ENCODE measurements around the gene SLC25A24.
"Not testable (repeated sequence)": the region's sequence is repeated elsewhere in the genome, so short reads cannot be mapped to it uniquely, and the experiment has no call there.

Gene SLC25A24

DNA sequence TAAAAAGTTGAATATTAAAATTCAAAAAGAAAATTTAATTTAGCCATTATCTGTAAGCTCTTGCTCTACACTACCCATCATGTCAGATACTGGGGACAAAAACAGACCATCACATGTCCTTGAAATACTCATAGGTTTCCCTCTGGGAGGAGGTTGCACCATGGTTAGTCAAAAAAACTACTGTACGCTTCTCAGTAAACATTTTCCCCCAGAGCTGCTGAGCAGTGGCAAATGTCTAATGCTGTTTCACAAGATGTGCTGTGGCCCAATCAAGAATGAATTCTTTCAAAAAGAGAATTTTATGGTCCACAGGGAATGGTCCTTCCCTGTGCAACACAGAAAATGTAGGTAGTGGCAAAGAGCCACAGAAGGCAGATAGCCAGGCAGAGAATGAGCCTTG lies 6.1 kb downstream of the SLC25A24 start:
- no peak for DNase-seq

DNA sequence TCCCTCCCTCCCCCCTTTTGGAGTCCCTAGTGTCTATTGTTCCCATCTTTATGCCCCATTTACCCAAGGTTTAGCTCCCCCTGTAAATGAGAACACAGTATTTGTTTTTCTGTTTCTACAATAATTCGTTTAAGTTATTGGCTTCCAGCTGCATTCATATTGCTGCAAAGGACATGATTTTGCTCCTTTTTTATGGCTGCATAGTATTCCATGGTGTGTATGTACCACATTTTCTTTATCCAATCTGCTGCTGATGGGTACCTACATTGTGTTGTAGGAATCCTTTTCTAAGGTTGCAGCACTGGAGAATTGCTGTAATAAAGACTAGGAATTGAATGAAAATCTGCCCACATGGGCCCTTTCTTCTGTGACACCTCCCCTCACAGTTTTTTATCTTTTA lies 6.8 kb downstream of the SLC25A24 start:
- DNase-seq, result no peak

DNA sequence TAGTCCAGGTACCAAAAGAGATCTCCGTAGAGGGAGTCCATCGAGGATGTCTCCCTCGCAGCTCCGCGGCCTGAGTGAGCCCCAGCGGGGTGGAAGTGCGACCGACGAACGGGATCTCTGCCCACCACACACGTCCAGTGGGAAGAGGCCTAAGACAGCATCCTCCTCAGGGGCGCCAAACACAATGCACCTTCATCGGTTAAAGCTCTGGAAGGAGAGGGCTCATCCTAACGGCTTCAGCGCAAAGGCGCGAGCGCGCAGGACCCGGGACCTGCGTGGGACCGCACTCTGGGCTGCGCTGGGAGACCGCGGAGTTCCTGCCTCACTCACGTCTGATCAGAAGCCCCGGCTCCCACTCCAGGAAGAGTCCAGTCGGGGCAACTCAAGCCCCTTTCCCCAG lies 7.6 kb downstream of the SLC25A24 start:
- DNase-seq, result no peak

DNA sequence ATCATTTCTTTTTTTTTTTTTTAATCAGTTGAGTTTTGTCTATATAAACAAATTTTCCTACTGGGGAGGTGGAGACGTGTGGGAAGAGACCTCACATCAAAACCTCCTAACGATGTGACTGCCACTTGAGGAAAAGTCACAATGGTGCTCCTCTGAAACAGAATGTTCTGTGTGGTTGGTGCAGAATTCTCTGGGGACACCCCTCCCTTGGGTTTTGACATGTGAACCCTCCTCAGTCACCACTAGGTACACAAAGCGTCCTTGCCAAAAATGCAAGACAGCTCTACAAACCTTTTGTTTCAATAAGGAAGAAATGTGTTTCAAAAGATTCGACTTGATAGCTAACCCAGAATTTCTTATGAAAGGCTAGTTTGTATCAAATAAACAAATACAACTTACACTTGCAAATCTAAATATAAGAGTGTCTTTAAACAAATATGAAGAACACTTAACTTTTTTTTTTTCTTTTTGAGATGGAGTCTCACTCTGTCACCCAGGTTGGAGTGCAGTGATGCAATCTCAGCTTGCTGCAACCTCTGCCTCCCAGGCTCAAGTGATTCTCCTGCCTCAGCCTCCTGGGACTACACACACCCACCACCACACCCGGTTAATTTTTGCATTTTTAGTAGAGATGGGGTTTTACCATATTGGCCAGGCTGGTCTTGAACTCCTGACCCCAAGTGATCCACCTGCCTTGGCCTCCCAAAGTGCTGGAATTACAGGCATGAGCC lies 9.3 kb downstream of the SLC25A24 start:
- no peak for DNase-seq

DNA sequence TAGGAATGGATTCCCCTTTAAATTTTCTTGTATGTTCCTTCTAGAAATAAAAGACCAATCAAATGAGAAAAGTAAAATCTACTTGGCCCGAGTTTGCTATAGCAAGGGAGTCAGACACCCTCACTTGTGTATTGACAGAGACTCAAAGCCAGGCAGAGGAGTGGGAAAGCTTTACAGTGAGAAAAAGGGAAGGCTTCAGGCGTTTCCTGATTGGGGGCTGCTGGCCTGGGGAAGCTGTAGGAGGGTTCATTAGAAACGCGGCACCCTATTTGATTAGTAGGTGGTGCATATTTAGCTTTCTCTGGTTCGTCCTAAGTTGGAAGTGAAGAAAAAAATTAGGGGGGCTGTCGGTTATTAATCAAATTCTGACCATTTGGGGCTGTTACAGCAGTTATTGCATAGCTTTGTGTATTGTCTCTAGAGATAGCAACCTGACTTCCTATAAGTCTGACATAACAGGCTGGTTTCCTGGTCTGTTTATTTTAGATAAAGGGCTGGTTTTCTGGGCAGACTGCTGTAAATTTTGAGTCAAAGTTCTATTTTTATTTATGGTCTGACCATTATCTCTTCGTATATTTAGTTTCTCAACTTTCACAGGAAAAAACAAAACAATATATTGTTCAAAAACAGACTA lies 10.0 kb downstream of the SLC25A24 start:
- DNase-seq, result no peak

DNA sequence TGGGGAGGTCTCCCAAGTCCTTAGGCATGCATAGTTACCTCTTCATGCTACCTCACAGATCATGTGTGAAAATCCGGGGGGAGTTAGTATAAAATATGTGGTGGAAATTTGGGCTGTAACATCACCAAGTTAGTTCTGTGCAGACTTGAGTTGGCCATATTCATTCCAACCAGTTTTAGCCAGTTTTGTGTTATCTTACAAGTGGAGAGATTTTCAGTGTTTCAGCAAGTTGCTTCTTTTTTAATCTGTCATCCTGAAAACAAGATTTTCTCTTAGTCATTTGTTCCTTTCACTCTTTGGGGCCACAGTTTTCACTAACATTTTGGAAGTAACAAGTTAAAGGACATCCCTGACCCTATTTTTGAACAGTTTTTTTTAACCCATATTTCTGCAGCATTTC lies 11.3 kb downstream of the SLC25A24 start:
- no peak for DNase-seq

DNA sequence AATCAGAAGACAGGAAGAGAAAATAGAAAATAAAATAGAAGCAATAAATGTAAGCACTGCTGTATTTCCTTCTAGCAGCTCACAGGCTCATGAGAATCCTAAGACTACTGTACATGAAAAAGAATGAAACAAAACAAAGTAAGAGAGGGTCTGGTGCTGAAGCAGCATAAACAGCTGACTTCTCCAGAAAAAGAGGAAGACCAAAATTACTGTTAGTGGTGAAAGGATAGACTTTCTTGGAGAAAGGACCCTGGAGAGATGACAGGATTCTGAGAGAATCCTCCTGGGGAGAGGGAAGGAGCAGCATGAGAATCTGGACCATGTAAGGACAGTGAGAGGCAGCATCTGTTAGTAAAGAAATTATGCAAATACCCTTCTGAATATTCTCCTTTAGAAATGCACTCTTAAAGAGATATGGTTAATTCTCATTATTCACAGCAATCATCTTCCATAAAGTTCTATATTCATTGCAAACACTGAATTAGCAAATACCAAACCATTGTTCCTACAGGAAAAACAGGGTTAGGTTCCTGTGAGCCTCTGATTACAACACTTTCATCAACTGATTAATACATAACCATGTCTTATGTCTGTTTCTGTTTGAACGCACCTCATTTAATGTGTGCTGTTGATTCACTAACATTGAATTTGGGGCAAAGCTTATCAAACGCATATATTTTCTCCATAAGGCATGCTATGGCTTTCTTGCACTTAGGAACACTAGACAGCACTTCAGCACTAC lies 17.0 kb downstream of the SLC25A24 start:
- no peak for DNase-seq

DNA sequence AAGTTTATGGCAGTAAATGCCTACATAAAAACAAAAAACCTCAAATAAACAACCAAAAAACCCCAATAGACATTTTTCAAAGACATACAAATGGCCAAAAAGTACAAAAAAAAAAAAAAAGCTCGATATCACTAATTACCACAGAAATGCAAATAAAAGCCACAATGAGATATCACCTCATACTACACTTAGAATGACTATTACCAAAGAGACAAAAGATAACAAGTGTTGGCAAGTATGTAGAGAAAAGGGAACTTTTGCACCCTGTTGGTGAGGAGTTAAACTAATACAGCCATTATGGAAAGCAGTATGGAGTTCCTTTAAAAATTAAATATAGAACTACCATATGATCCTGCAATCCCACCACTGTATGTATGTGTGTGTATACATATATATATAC lies 21.1 kb downstream of the SLC25A24 start:
- no peak for DNase-seq

DNA sequence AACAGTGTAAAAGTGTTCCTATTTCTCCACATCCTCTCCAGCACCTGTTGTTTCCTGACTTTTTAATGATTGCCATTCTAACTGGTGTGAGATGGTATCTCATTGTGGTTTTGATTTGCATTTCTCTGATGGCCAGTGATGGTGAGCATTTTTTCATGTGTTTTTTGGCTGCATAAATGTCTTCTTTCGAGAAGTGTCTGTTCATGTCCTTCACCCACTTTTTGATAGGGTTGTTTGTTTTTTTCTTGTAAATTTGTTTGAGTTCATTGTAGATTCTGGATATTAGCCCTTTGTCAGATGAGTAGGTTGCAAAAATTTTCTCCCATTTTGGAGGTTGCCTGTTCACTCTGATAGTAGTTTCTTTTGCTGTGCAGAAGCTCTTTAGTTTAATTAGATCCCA lies 37.7 kb downstream of the SLC25A24 start:
- DNase-seq, result not testable (repeated sequence)

DNA sequence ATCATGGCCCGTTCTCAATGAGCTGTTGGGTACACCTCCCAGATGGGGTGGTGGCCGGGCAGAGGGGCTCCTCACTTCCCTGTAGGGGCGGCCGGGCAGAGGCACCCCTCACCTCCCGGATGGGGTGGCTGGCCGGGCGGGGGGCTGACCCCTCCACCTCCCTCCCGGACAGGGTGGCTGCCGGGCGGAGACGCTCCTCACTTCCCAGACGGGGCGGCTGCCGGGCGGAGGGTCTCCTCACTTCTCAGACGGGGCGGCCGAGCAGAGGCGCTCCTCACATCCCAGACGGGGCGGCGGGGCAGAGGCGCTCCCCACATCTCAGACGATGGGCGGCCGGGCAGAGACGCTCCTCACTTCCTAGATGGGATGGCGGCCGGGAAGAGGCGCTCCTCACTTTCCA lies 40.2 kb downstream of the SLC25A24 start:
- DNase-seq, result not testable (repeated sequence)

DNA sequence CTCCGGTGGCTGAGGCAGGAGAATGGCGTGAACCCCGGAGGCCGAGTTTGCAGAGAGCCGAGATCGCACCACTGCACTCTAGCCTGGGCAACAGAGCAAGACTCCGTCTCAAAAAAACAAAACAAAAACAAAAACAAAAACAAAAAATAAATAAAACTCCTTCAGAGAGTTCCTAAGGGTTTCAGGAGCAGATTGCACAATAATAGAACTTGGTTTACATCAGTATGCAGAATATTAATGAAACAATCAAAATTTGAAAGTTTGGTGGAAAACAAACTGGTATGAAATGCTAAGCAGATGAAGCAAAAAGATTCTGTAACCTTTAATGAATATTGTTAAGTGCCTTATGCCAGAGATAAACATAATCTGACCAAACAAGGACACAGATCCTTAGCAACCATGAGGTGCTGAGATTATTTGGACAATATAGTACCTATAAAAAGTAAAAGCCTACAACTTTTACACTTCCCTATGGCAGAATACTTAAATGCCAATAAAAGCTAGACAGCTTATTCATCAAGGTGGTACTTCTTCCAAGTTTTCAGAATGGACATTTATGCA lies 41.2 kb downstream of the SLC25A24 start:
- DNase-seq, result no peak

DNA sequence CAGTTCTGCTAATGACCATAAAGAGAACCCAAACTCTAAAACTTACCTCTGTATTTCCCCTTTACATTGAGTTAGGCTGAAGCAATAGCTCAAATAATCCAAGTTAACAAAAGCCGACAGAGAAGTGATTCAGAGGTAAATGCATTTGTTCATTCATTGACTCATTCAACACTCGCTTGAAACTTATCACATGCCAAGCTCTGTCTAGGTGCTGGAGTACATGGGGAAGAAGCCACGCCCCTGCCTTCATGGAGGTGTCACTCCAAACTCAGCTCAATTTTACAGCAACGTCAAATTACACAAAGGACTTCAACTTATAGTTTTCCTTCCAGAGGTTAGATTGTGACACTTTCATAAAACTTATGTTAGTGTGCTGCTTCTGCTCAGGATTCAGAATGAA lies 45.8 kb downstream of the SLC25A24 start:
- no peak for DNase-seq

DNA sequence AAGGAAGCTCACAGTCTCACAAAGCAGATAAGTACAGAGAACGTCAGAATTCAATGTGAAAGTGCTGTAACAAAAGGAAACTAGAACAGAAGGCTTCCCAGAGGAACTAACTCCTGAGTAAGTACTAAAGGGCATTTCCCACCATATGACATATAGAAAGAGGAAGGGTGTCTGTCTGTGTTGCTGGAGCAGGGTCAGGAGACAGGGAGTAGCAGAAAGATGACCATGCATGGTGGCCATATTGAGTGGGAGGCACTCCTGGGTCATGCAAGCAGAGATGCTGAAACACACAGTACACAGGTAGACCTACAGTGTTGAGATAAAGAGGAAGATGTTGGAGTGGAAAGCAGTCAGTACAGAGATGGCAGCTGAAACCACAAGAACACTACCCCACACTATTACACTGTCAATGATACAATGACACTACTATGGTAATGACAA lies 47.3 kb downstream of the SLC25A24 start:
- DNase-seq, result no peak

DNA sequence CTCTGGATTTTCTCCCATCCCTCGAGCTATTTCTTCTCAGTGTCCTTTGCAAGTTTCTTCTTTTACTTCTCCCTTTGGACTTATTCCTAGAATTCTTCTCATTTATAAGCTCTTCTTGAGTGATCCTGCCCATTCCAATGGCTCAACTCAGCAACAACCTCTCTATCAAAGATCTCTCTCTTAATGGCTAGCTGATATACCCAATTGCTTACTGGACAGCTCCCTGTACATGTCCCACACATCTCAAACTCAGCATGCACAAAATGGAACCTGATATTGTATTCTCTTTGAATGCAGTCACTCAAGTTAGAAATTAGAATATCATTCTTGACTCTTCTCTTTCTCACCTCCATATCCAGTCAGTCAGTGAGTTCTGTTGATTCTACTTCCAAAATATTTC lies 48.6 kb downstream of the SLC25A24 start:
- DNase-seq, result no peak

DNA sequence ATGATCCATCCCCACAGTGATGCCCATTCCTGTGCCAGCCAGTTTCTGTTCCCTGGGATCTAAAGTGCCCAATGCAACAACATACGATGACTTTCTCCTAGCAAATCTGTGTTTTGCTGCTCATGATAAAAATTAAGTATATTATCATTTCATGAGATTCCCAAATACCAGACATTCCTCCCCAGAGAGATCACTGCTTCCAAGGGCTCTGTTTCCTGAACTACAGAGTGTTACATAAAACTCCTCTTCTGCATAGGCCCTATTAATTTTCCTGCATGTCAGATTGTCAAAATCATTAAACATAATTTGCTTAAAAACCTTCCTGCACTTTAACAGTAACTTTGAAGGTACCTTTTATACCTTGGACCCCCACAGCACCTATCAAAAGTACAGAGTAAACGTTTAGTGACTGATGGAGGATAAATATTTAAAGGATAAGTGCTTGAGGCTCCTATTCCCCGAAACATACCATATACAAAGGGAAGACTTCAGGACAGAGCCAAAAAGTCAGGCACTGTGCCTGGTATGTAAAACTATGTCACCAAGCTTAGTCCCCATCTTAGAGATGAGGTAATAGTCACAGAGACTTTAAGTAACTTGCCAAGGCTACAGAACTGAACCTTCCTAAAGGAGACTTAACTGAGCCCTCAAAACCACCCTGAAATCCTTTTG lies 50.2 kb downstream of the SLC25A24 start:
- DNase-seq, result no peak

DNA sequence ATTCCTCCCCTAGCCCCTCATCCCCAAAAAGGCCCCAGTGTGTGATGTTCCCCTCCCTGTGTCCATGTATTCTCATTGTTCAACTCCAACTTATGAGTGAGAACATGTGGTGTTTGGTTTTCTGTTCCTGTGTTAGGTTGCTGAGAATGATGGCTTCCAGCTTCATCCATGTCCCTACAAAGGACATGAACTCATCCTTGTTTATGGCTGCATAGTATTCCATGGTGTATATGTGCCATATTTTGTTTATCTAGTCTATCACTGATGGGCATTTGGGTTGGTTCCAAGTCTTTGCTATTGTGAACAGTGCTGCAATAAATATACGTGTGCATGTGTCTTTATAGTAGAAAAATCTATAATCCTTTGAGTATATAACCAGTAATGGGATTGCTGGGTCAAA lies 55.6 kb downstream of the SLC25A24 start:
- DNase-seq, result not testable (repeated sequence)

DNA sequence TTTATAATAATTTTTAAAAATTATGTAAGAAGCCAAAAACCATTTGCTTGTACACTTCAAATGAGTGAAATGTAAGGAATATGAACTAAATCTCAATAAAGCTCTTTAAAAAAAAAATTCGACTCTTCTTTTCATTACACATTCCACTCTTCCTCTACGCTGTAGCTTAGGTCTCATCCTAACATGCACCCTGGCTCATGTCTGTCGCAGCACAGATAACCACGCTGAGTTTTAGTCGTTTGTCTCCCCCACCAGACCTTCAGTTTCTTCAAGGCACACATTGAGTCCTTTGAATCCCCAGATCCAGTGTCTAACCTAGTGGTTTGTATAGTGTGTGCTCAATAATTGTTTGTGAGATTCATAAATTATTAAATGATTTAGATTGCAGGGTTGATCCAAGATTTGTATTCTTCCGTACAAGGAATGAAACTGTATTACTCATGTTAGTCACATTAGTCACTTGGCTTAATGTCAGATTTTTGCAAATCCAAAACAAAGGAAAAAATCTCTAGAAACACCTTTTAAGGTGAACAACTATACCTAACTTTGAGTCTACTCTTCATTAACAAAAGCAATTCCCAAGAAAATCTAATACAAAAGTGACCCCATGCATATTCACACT lies 57.3 kb downstream of the SLC25A24 start:
- DNase-seq, result no peak

DNA sequence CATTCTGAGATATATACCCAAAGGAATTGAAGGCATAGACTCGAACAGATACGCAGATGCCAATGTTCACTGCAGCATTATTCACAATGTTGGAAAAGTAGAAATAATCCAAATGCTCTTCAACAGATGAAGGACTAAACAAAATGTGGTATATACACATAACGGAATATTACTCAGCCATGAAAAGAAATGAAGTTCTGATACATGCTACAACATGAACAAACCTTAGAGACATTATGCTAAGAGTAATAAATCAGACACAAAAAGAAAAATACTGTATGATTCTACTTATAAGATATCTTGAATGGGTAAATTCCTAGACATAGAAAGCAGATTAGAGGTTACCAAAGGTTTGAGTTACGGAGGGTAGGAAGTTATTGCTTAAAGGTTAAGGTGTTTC lies 57.9 kb downstream of the SLC25A24 start:
- no peak for DNase-seq

DNA sequence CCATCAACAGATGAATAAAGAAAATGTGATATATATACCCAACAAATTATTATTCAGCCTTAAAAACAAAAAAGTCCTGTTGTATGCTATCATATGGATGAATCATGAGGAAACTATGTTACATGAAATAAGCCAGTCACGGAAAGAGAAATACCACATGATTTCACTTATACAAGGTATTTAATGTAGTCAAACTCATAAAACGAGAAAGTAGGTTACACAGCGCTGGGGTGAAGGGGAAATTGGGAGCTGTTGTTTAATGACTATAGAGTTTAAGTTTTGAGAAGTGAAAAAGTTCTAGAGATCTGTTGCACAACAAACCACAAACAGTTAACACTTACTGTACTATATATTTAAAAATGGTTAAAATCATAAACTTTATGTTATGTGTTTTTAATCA lies 58.5 kb downstream of the SLC25A24 start:
- no peak for DNase-seq

DNA sequence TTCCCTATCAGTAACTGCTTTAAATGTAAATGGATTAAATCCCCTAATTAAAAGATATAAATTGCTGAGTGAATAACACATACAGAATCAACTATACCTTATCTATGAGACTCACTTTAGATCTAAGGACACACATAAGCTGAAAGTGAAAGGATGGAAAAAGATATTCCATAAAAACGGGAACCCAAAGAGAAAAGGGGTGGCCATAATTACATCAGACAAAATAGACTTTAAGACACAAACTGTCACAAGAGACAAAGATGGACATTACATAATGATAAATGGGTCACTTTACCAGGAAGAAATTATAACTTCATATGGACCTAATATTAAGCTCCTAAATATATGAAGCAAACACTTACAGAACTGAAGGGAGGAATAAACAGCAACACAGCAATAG lies 59.2 kb downstream of the SLC25A24 start:
- no peak for DNase-seq

DNA sequence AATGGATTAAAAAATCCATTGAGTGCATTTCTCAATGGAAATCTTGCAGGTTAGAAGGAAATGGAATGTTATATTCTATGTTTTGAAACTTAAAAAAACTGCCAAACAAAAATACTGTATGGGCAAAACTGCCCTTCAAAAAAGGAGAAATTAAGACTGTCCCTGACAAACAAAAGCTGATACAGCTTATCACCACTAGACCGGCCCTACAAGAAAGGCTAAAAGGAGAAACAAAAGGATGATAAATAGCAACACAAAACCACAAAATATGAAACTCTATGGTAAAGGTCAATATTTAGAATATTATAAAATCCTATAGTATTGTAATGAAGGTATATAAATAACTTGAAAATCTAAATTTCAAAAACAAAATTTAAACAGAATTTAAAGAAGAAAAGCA lies 60.0 kb downstream of the SLC25A24 start:
- no peak for DNase-seq

DNA sequence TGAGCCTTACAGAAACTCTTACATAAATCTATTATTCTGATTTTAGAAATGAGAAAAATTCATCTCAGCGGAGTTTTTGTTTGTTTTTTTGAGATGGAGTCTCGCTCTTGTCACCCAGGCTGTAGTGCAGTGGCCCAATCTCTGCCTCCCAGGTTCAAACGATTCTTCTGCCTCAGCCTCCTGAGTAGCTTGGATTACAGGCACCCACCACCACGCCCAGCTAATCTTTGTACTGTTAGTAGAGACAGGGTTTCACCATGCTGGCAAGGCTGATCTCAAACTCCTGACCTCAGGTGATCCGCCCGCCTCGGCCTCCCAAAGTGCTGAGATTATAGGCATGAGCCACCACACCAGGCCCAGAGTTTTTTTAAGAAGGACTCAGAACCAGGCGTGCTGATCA lies 60.6 kb downstream of the SLC25A24 start:
- not testable (repeated sequence) for DNase-seq

DNA sequence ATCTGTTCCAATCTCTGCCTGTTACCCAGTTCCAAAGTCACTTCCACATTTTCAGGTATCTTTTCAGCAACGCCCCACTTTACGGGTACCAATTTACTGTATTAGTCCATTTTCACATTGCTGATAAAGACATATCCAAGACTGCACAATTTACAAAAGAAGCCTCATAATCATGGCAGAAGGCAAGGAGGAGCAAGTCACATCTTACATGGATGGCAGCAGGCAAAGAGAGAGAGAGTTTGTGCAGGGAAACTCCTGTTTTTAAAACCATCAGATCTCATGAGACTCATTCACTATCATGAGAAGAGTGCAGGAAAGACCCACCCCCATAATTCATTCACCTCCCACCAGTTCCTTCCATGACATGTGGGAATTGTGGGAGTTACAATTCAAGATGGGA lies 67.0 kb downstream of the SLC25A24 start:
- DNase-seq, result not testable (repeated sequence)

All from stimulated activated CD4-positive, alpha-beta T cell treated with anti-CD3 and anti-CD28 coated beads, Interleukin-15, amount 100 ng/mL, for 24 hours (primary cell).